HG02884 (cell line): ENCODE measurements around the gene ADGRV1.
"Not testable (repeated sequence)": the region's sequence is repeated elsewhere in the genome, so short reads cannot be mapped to it uniquely, and the experiment has no call there.

ENCODE experiments used
- ATAC-seq: cut with Tn5 transposase; IDR thresholded peaks from one replicate; pipeline ENCODE4 v1.9.1; 2021; ENCODE audit warnings: mild to moderate bottlenecking, moderate library complexity; ENCODE audit not compliant: unreplicated experiment

The ADGRV1 gene

DNA sequence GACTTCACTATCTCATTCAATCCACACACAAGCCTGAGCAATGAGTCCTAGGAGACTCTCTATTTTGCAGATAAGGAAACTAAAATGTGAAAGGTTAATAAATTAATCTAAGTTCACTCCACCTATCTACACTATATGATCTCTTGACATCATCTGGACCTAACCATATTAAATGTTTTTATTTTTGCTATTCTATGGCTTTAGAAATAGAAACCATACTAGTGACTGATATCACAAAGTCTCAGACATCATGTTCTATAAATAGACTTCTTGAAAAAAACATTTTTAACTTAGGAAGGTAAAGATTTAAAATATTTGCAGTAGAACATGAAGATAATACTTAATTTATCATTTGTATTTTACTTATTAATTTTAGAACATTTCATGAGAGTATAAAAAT lies 9.4 kb upstream of the ADGRV1 start:
- ATAC-seq, result no peak

DNA sequence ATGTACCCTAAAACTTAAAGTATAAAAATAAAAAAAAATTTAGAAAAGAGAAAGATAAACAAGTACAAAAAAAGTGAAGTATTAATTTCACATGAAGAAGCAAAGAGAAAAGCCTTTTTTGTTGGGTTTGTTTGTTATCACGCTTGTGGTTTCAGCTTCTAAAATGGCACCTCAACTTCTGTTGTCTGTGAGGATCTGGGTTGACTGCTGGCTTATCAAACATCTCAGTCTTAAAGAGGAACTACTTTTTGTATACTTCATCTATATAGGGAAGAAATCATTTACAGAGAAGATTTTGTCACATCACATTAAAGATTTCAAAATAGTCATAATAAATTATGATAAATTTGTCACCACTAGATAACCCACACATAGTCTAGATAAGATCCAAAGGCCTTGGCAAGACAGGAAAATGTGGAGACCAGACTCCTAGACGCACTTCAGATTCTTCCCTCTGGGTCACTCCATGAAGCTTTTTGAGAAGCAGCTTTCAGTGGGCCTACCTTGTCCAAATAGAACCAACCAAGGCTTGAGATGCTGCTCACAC lies 8.8 kb upstream of the ADGRV1 start:
- no peak for ATAC-seq

DNA sequence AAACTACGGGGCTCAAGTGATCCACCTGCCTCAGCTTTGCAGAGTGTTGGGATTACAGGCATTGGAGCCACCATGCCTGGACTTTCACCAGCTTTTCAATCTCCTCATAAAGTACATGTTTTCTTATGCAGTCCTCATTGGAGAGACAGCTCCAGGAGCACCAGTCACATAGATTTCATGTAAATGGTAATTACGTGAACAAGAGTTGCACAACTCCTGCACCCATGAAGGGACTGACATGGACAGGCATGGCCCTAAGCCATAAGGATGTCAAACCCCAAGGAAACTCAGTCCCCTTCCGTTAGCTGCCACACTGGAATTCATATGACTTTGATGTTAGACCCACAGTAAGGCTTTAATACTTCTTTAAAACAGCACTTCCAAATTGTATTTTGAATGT lies 7.6 kb upstream of the ADGRV1 start:
- ATAC-seq, result no peak

DNA sequence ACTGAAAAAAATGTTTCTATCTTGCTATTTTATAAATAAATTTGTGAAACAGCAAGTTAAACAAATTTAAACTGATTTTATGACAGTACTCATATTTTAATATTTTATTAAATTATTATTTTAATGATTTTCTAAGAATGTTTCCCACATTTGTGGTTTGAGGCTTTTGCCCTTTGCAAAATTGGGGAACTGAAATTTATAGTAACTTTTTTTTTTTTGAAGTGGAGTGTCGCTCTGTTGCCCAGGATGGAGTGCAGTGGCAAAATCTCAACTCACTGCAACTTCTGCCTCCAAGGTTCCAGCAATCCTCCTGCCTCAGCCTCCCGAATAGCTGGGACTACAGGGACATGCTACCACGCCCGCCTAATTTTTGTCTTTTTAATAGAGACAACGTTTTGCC lies 7.2 kb upstream of the ADGRV1 start:
- no peak for ATAC-seq

DNA sequence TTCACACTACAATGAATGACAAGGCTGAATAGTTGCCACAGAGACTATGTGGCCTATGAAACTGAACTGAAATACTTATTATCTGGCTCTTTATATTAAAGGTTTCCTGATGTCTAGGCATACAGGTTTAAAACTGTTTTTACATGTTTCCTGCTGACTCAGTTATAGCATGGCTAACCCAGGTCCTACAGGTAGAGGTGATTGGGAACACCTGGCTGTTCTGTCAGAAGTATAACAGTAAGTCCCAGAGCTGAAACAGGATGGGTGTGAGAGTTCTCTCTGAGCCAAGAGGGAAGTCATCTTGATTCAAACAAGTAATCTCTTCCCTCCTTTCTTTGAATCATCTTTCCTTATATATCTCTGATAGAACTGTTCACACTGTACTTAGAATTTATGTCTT lies 4.9 kb upstream of the ADGRV1 start:
- ATAC-seq, result no peak

GRCh38 chr5:90554358-90555006 lies 4.1 kb upstream of the ADGRV1 start:
- no peak for ATAC-seq

DNA sequence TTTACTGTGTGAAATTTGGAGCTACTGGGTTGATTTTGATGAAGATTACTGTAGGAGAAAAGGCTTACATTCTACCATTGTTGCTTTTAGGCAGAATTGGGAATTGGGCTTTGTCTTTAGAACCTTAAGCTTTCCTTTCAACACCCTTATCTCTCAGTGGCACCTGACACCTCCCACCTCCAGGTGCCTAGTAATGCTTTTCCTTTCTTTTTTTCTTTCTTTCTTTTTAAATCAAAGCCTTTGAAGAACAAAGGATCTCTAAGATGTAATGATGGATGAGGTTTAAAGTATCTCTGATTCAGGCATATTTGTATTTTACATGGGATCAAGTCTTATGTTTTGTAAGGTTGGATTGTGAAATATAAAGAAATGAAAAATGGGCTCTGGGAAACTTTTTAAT lies 2.9 kb upstream of the ADGRV1 start:
- ATAC-seq, result no peak

- ATAC-seq, result no peak
Observed at GRCh38 chr5:90557391-90557790, 1.2 kb upstream of the ADGRV1 start.

GRCh38 chr5:90557871-90558270 lies 726 bp upstream of the ADGRV1 start:
- ATAC-seq, result no peak

GRCh38 chr5:90560771-90561170 lies 2.2 kb downstream of the ADGRV1 start:
- no peak for ATAC-seq

- no peak for ATAC-seq
Observed at GRCh38 chr5:90561766-90562165, 3.2 kb downstream of the ADGRV1 start.

DNA sequence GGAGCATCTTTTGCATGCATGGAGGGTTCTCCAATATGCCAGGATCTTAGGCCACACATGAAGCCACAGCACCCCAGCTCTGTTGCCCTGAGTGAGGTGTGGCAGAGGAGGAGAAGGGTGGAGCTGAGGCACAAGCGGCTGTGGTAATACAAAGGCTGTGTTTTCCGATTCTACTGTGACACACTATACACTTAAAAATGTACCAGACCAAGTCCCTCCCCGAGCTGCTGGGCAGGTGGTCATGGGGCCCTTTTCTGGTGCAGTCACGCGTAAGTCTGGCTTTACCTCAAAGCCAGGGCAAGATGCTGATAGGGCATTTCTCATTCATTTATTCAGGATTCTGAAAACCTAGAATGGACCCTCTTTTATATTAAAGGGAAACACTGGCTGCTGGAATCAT lies 3.7 kb downstream of the ADGRV1 start:
- ATAC-seq, result no peak

DNA sequence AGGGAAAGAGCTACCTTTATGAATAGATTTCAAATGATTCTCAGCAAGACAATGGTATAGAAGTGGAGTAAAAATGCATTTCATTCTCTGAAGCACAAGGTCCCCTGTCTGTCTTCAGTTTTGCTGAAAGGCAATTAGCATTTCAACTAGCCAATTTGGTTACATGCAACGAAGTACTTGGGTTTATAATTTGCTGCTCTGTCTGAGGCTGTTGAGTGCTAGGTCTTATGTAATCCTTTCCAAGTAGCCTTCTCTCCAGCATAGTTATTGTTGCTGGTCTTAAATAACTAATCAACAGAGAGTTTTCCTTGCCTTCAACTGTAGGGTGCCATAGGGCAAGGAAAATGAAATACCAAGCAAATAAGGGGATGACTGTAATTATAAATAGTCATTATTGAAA lies 4.5 kb downstream of the ADGRV1 start:
- no peak for ATAC-seq

GRCh38 chr5:90565491-90565890 lies 6.9 kb downstream of the ADGRV1 start:
- no peak for ATAC-seq

- ATAC-seq, result no peak
Observed at GRCh38 chr5:90569084-90569483, 10.5 kb downstream of the ADGRV1 start.

DNA sequence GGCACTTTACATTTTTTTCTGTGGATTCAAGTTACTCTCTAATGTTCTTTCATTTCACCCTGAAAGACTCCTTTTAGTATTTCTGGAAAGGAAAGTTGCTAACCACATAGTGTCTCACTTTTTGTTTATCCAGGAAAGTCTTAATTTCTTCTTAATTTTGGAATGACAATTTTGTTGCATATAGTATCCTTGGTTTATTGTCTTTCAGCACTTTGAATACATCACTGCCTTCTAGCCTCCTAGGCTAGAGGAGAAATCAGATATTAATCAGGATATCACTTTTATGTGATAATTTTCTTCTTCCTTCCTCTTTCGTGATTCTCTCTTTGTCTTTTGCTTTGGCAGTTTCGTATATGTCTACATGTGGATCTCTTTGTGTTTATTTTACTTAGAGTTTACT lies 11.4 kb downstream of the ADGRV1 start:
- ATAC-seq, result no peak

- no peak for ATAC-seq
Observed at GRCh38 chr5:90571147-90571773, 12.7 kb downstream of the ADGRV1 start.

DNA sequence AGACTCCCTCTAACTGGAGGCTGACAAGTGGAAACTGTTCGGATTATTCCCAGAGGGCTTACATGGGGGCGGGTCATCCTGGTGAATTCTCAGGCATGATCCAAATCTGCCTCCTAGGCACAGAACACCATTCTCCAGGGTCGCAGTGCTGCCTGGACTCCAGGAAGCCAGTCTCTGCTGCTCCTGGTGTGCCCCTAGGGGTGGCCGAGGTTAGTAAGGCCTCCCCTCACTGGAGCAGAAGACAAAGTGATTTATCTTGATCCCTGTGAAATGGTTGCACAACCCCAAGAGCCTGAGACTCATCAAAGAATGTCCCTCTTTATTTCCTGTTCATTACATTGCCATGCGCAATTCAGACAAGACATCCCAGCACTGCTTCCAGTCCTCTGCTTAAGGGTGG lies 17.1 kb downstream of the ADGRV1 start:
- no peak for ATAC-seq

DNA sequence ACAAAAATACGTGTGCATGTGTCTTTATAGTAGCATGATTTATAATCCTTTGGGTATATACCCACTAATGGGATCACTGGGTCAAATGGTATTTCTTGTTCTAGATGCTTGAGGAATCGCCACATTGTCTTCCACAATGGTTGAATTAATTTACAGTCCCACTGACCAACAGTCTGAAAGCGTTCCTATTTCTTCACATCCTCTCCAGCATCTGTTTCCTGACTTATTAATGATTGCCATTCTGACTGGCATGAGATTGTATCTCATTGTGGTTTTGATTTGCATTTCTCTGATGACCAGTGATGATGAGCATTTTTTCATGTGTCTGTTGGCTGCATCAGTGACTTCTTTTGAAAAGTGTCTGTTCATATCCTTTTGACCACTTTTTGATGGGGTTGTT lies 18.0 kb downstream of the ADGRV1 start:
- ATAC-seq, result not testable (repeated sequence)

GRCh38 chr5:90579905-90580304 lies 21.3 kb downstream of the ADGRV1 start:
- not testable (repeated sequence) for ATAC-seq

- no peak for ATAC-seq
Observed at GRCh38 chr5:90581956-90582355, 23.4 kb downstream of the ADGRV1 start.

DNA sequence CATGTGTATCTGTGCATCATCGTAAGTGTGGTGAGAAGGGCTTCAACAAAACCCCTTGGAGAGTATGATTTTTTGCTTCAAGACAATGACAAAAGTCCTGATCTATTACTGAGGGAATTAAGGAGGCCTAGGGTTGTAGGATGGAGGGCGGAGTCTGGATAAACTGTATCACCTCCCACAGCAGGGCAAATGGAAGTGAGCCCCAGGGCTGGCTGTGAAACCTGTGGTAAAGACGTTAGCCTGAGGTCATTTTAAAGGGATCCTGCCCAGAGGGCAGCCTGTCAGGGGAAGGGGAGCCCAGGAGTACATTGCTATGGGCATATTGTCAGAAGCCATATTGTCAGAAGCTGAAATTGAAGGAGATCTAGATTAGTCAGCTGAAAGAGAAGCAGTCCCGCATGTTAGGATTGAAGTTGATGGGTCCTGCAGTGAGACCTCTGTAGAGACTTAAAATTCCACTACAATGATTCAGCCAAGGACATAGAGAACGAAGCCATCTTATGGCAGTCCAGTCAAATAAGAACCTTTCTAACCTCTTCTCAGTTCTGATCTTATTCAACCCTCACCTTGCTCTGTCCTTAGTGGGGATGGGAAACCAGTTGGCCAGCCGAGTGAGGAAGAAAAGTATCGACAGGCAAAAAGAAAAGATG lies 26.9 kb downstream of the ADGRV1 start:
- no peak for ATAC-seq
